Testis (tissue), 2 donors: ENCODE results near the gene L3MBTL4.

Experiments used
- POLR2A ChIP-seq: fragments of 450-650 bp; IDR thresholded peaks from one replicate; pipeline ENCODE4 v1.6.1; 2017; ENCODE audit warnings: antibody characterized with exemption, mild to moderate bottlenecking, moderate library complexity
- TF ChIP-seq, protein P1 (sequence below), 3 experiments: fragments of 450-650 bp in 2 of 3; fragments of 200-600 bp in 1 of 3; sonication (generic) in 1 of 3; IDR thresholded peaks; one replicate each; pipeline ENCODE4 v1.5.1; 2016 to 2019; ENCODE audit warnings: antibody characterized with exemption in 3 of 3, mild to moderate bottlenecking in 2 of 3, moderate library complexity in 1 of 3

DNA sequence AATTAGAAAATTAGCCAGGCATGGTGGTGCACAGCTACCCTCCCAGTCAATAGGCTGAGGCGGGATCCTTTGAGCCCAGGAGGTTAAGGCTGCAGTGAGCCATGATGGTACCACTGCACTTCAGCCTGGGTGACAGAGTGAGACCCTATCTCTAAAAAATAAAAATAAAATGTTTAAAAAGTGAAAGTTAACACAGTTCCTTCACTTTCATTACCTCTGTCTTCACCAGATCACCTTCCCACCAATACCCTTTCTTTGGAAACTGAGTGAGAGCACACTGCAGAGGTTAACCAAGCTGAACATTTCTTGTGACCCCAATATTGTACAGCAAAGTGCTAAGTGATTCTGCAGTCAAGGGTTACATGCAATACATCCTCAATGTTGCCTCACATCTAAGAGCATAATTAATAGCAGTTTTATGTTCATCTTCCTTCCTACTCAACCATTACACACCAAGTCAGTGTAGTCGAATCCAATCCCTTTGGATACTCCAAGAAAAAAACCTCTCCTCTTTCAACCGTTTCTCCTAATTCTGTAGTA lies 1.7 kb downstream of the L3MBTL4 start:
- TF ChIP-seq, protein P1, sequence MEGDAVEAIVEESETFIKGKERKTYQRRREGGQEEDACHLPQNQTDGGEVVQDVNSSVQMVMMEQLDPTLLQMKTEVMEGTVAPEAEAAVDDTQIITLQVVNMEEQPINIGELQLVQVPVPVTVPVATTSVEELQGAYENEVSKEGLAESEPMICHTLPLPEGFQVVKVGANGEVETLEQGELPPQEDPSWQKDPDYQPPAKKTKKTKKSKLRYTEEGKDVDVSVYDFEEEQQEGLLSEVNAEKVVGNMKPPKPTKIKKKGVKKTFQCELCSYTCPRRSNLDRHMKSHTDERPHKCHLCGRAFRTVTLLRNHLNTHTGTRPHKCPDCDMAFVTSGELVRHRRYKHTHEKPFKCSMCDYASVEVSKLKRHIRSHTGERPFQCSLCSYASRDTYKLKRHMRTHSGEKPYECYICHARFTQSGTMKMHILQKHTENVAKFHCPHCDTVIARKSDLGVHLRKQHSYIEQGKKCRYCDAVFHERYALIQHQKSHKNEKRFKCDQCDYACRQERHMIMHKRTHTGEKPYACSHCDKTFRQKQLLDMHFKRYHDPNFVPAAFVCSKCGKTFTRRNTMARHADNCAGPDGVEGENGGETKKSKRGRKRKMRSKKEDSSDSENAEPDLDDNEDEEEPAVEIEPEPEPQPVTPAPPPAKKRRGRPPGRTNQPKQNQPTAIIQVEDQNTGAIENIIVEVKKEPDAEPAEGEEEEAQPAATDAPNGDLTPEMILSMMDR (IDR thresholded peaks at IDR 0.05) = no peak
- no peak for TF ChIP-seq POLR2A
